ENCODE results near the gene RARS2. TPM values are rescaled to one million over a fixed set of nuclear protein-coding genes. Genes with fewer than 3 reads are reported as not detected.

The RARS2 gene
- total and polyA plus RNA-seq, 2 experiments from 2014 or later: 30.7 to 77.4 TPM

GRCh38 chr6:87608802-87609201 is 19.0 kb upstream of the RARS2 start:
- Histone ChIP-seq H3K27ac (no peak overlapping the region), H3K4me3 (no peak overlapping the region), H3K9me3 (ENCODE audit: low read depth) (no peaks in the 10 kb centered on the region), H3K4me1 (ENCODE audit: low read depth) (no peaks in the 10 kb centered on the region), H3K27me3 (no peaks in the 10 kb centered on the region), H3K36me3 (peaks cover 23% of the 10 kb centered on the region)
- DNase-seq (ENCODE audit: low read depth in 1 of 2, low spot score in 1 of 2): no peak
- no peak for TF ChIP-seq CTCF (IDR thresholded peaks at IDR 0.05; ENCODE audit: low read depth, low read length)

GRCh38 chr6:87606199-87606598 is 16.4 kb upstream of the RARS2 start:
- no peaks in the 10 kb centered on the region for H3K27me3 ChIP-seq
- peaks cover 12% of the 10 kb centered on the region for H3K36me3 ChIP-seq
- DNase-seq (ENCODE audit: low read depth in 1 of 2, low spot score in 1 of 2): no peak
- H3K9me3 ChIP-seq (ENCODE audit: low read depth): no peaks in the 10 kb centered on the region
- H3K4me3 ChIP-seq: no peak overlapping the region
- TF ChIP-seq CTCF (IDR thresholded peaks at IDR 0.05; ENCODE audit: low read depth, low read length): no peak
- H3K4me1 ChIP-seq (ENCODE audit: low read depth): no peaks in the 10 kb centered on the region
- no peak overlapping the region for H3K27ac ChIP-seq

- Histone ChIP-seq H3K27ac (no peak overlapping the region), H3K27me3 (no peaks in the 10 kb centered on the region), H3K9me3 (ENCODE audit: low read depth) (no peaks in the 10 kb centered on the region), H3K4me3 (no peak overlapping the region), H3K4me1 (ENCODE audit: low read depth) (no peaks in the 10 kb centered on the region), H3K36me3 (peaks cover 17% of the 10 kb centered on the region)
- no peak for TF ChIP-seq CTCF (IDR thresholded peaks at IDR 0.05; ENCODE audit: low read depth, low read length)
- no peak for DNase-seq (ENCODE audit: low read depth in 1 of 2, low spot score in 1 of 2)
Observed at GRCh38 chr6:87600576-87600975, 10.8 kb upstream of the RARS2 start.

- H3K36me3 ChIP-seq: peaks cover 18% of the 10 kb centered on the region
- no peak for TF ChIP-seq CTCF (IDR thresholded peaks at IDR 0.05; ENCODE audit: low read depth, low read length)
- peaks cover 15% of the 10 kb centered on the region for H3K4me1 ChIP-seq (ENCODE audit: low read depth)
- H3K9me3 ChIP-seq (ENCODE audit: low read depth): no peaks in the 10 kb centered on the region
- peak overlapping the region; percentile 64 for H3K27ac ChIP-seq
- peak overlapping the region; percentile 75 for H3K4me3 ChIP-seq
- H3K27me3 ChIP-seq: no peaks in the 10 kb centered on the region
- DNase-seq (ENCODE audit: low read depth in 1 of 2, low spot score in 1 of 2): no peak
Observed at GRCh38 chr6:87590990-87591389, 1.2 kb upstream of the RARS2 start.

- Histone ChIP-seq H3K4me3 (peak overlapping the region; percentile 75), H3K27me3 (no peaks in the 10 kb centered on the region), H3K36me3 (peaks cover 16% of the 10 kb centered on the region), H3K27ac (peak overlapping the region; percentile 64), H3K4me1 (ENCODE audit: low read depth) (peaks cover 15% of the 10 kb centered on the region), H3K9me3 (ENCODE audit: low read depth) (no peaks in the 10 kb centered on the region)
- TF ChIP-seq CTCF (IDR thresholded peaks at IDR 0.05; ENCODE audit: low read depth, low read length): no peak
- no peak for DNase-seq (ENCODE audit: low read depth in 1 of 2, low spot score in 1 of 2)
Observed at GRCh38 chr6:87590417-87590880, 662 bp upstream of the RARS2 start.
